Neural cell (in vitro differentiated cells): ENCODE data around the gene FBN1. TPM values are rescaled to one million over a fixed set of nuclear protein-coding genes. Genes with fewer than 3 reads are reported as not detected.

Experiments used
- H2AFZ ChIP-seq: fragments of 200-600, 300-800 bp; sonication (generic), shearing (Covaris generic); 2 replicates; pipeline ENCODE4 v1.6.0; 2014; ENCODE audit warnings: low read depth, mild to moderate bottlenecking, antibody characterized with exemption, low read length, moderate library complexity
- H3F3A ChIP-seq: fragments of 200-600 bp; shearing (Covaris generic); 2 replicates; pipeline ENCODE4 v1.6.1; 2016; ENCODE audit warnings: mild to moderate bottlenecking, moderate library complexity, mixed read lengths, antibody characterized with exemption, low read length; ENCODE audit not compliant: insufficient read depth, poor library complexity, severe bottlenecking
- H3K27ac ChIP-seq: fragments of 200-600, 300-800 bp; sonication (generic), shearing (Covaris generic); 2 replicates; pipeline ENCODE4 v1.5.1; 2014; ENCODE audit warnings: mild to moderate bottlenecking, low read length, moderate library complexity
- H3K27me3 ChIP-seq: fragments of 300-800, 200-600 bp; sonication (generic), shearing (Covaris generic); 2 replicates; pipeline ENCODE4 v1.6.0; 2014; ENCODE audit warnings: mild to moderate bottlenecking, low read depth, low read length, moderate library complexity; ENCODE audit not compliant: insufficient read depth
- H3K36me3 ChIP-seq: fragments of 300-800, 200-600 bp; sonication (generic), shearing (Covaris generic); 2 replicates; pipeline ENCODE4 v1.5.1; 2014; ENCODE audit warnings: mild to moderate bottlenecking, antibody characterized with exemption, low read length, moderate library complexity; ENCODE audit not compliant: insufficient read depth
- H3K4me2 ChIP-seq: fragments of 300-800, 200-600 bp; sonication (generic), shearing (Covaris generic); 2 replicates; pipeline ENCODE4 v1.6.0; 2014; ENCODE audit warnings: mild to moderate bottlenecking, low read length
- H3K4me3 ChIP-seq: fragments of 300-800, 200-600 bp; sonication (generic), shearing (Covaris generic); 2 replicates; pipeline ENCODE4 v1.5.1; 2014; ENCODE audit warnings: mild to moderate bottlenecking, low read length, moderate library complexity
- H3K79me2 ChIP-seq: fragments of 200-600 bp; shearing (Covaris generic); replicated peaks from 2 replicates; pipeline ENCODE4 v1.6.0; 2014; ENCODE audit warnings: mild to moderate bottlenecking, low read length, moderate library complexity; ENCODE audit not compliant: insufficient read depth
- H3K9ac ChIP-seq: fragments of 300-800, 200-600 bp; sonication (generic), shearing (Covaris generic); 2 replicates; pipeline ENCODE4 v1.6.1; 2016; ENCODE audit warnings: mild to moderate bottlenecking, low read length, mixed read lengths
- H3K9me2 ChIP-seq: fragments of 200-600 bp; shearing (Covaris generic); 2 replicates; pipeline ENCODE4 v1.6.1; 2016; ENCODE audit warnings: mild to moderate bottlenecking, low read length, mixed read lengths; ENCODE audit not compliant: insufficient read depth
- H3K9me3 ChIP-seq: fragments of 200-600, 300-800 bp; sonication (generic), shearing (Covaris generic); 2 replicates; pipeline ENCODE4 v1.6.1; 2016; ENCODE audit warnings: mild to moderate bottlenecking, mixed run types, low read length, moderate library complexity, mixed read lengths
- H4K20me1 ChIP-seq: fragments of 200-600 bp; shearing (Covaris generic); 2 replicates; pipeline ENCODE4 v1.6.1; 2016; ENCODE audit warnings: mild to moderate bottlenecking, mixed run types; ENCODE audit not compliant: insufficient read depth
- CTCF ChIP-seq: fragments of 450-650 bp; IDR thresholded peaks from 2 replicates; pipeline ENCODE4 v1.5.1; 2014; ENCODE audit warnings: antibody characterized with exemption, mild to moderate bottlenecking, moderate library complexity; ENCODE audit not compliant: poor library complexity, severe bottlenecking
- EZH2 ChIP-seq: fragments of 200-600, 300-800 bp; shearing (Covaris generic), sonication (generic); IDR thresholded peaks from 2 replicates; pipeline ENCODE4 v1.6.1; 2014; ENCODE audit warnings: antibody characterized with exemption, low read length, borderline replicate concordance, mild to moderate bottlenecking; ENCODE audit not compliant: insufficient read depth, poor library complexity, severe bottlenecking
- MXI1 ChIP-seq: fragments of 450-650 bp; conservative IDR thresholded peaks from 2 replicates; pipeline ENCODE4 v1.6.1; 2014; ENCODE audit warnings: antibody characterized with exemption, mild to moderate bottlenecking; ENCODE audit not compliant: poor library complexity, severe bottlenecking
- POLR2AphosphoS5 ChIP-seq: IDR thresholded peaks from 2 replicates; pipeline ENCODE4 v1.6.1; 2012
- RAD21 ChIP-seq: fragments of 450-650 bp; conservative IDR thresholded peaks from 2 replicates; pipeline ENCODE4 v1.6.1; 2014; ENCODE audit warnings: antibody characterized with exemption, mild to moderate bottlenecking, moderate library complexity
- REST ChIP-seq: IDR thresholded peaks from 2 replicates; pipeline ENCODE4 v1.6.1; 2012; ENCODE audit warnings: borderline replicate concordance
- SMC3 ChIP-seq: fragments of 450-650 bp; conservative IDR thresholded peaks from 2 replicates; pipeline ENCODE4 v1.6.1; 2014; ENCODE audit warnings: antibody characterized with exemption, mild to moderate bottlenecking, moderate library complexity; ENCODE audit not compliant: poor library complexity
- TAF1 ChIP-seq: IDR thresholded peaks from 2 replicates; pipeline ENCODE4 v1.6.1; 2012; ENCODE audit warnings: low read depth
- polyA plus RNA-seq: library from polyadenylated mRNA; depleted of rRNA; stranded (reverse); fragments of >200 nt; gene quantifications from 2 replicates; pipeline ENCODE4 v1.2.3, GENCODE V29; 2014

The FBN1 gene
- polyA plus RNA-seq, 1 donor from 2014 or later = 22.0 TPM

GRCh38 chr15:48527517-48527916 lies 118.0 kb downstream of the FBN1 start:
- H3K9me3 ChIP-seq = no peaks in the 10 kb centered on the region
- H2AFZ ChIP-seq = no peak overlapping the region
- no peaks in the 10 kb centered on the region for H3K27me3 ChIP-seq
- TF ChIP-seq SMC3 = no peak
- no peak for TF ChIP-seq REST
- TF ChIP-seq RAD21 = no peak
- TF ChIP-seq EZH2 = no peak
- TF ChIP-seq MXI1 = no peak
- H3F3A ChIP-seq = no peaks in the 10 kb centered on the region
- no peaks in the 10 kb centered on the region for H4K20me1 ChIP-seq
- H3K4me2 ChIP-seq = no peak overlapping the region
- H3K79me2 ChIP-seq = no peaks in the 10 kb centered on the region
- H3K4me3 ChIP-seq = no peak overlapping the region
- H3K36me3 ChIP-seq = no peaks in the 10 kb centered on the region
- H3K27ac ChIP-seq = no peak overlapping the region
- no peaks in the 10 kb centered on the region for H3K9me2 ChIP-seq
- H3K9ac ChIP-seq = no peak overlapping the region

GRCh38 chr15:48522911-48523310 lies 122.6 kb downstream of the FBN1 start:
- Histone ChIP-seq H3K9me2 (no peaks in the 10 kb centered on the region), H3K79me2 (no peaks in the 10 kb centered on the region), H3K9me3 (no peaks in the 10 kb centered on the region), H3K36me3 (no peaks in the 10 kb centered on the region), H3K4me2 (no peak overlapping the region), H2AFZ (no peak overlapping the region), H3K27me3 (no peaks in the 10 kb centered on the region), H3K9ac (no peak overlapping the region), H3K27ac (no peak overlapping the region), H4K20me1 (no peaks in the 10 kb centered on the region), H3K4me3 (no peak overlapping the region), H3F3A (no peaks in the 10 kb centered on the region)
- TF ChIP-seq SMC3 (no peak), TAF1 (no peak), MXI1 (no peak), CTCF (no peak), RAD21 (no peak)

GRCh38 chr15:48522123-48522522 lies 123.4 kb downstream of the FBN1 start:
- no peaks in the 10 kb centered on the region for H4K20me1 ChIP-seq
- H3K27me3 ChIP-seq = no peaks in the 10 kb centered on the region
- no peaks in the 10 kb centered on the region for H3K79me2 ChIP-seq
- H3K27ac ChIP-seq = no peak overlapping the region
- H3K4me3 ChIP-seq = no peak overlapping the region
- H3K9me2 ChIP-seq = no peaks in the 10 kb centered on the region
- H2AFZ ChIP-seq = no peak overlapping the region
- TF ChIP-seq TAF1 (no peak), REST (no peak), CTCF (no peak), POLR2AphosphoS5 (no peak), MXI1 (no peak)
- no peaks in the 10 kb centered on the region for H3K36me3 ChIP-seq
- no peaks in the 10 kb centered on the region for H3K9me3 ChIP-seq
- H3K9ac ChIP-seq = no peak overlapping the region
- H3K4me2 ChIP-seq = no peak overlapping the region
- H3F3A ChIP-seq = no peaks in the 10 kb centered on the region
